GM12892 (cell line): ENCODE results near the gene HBS1L.

Source experiments
- POLR2A ChIP-seq: IDR thresholded peaks from 2 replicates; pipeline ENCODE4 v1.6.1; 2011; ENCODE audit warnings: low read depth, low read length, control low read depth
- POLR2AphosphoS5 ChIP-seq: IDR thresholded peaks from 2 replicates; pipeline ENCODE4 v1.6.1; 2011; ENCODE audit warnings: low read depth, low read length, control low read depth

DNA sequence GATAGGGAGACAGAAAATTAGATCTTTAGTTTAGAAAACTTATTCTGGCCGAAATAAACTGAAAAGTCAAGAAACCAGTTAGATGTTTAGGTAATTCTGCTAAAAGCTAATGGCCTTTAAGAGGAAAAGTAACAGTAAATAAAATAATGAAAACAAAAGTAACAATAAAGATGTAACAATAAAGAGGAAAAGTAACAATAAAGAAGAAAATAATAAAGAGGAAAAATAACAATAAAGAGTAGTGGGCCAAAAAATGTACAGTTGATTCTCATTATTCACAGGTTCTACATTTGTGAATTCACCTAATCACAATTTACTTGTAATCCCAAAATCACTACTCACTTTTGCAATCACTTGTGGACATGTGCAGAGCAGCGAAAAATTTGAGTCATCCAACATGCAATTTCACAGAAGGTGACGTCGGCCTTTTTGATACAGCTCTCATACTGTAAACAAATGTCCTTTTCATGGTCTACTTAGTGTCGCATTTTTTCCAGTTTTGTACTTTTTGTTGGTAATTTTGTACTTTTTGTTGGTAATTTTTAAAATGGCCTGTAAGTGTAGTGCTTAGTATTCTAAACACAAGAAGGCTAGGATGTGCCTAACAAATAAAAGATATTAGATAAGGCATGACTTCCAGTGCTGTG, 24.0 kb downstream of the HBS1L start:
- no peak for TF ChIP-seq POLR2AphosphoS5
- TF ChIP-seq POLR2A = no peak
